Cardiac septum (tissue), 1 donor: ENCODE results near the gene IGHMBP2. TPM values are rescaled to one million over a fixed set of nuclear protein-coding genes. Genes with fewer than 3 reads are reported as not detected.
"Not testable (repeated sequence)": the region's sequence is repeated elsewhere in the genome, so short reads cannot be mapped to it uniquely, and the experiment has no call there.

Experiments used
- DNase-seq: peaks from one replicate; pipeline ENCODE4 v3.0.0-alpha.2; 2020; ENCODE audit warnings: low spot score
- intact Hi-C: fragments of 100-400 bp; cut with DNase I; formaldehyde crosslinking; loops from one replicate; pipeline ENCODE4 v1.14.0; 2022
- total RNA-seq: library from RNA; stranded (reverse); fragmentation: NEBNext Ultra II Directional; extraction: Animal tissue kit (Norgen Biotek cat#: 25700); gene quantifications from one replicate; pipeline ENCODE4 v1.2.1, GENCODE V29; 2021
- donor health status: DM: no; HTN: no; CAD: no.

The IGHMBP2 gene
- total RNA-seq, 1 donor from 2014 or later = 12.3 TPM

DNA sequence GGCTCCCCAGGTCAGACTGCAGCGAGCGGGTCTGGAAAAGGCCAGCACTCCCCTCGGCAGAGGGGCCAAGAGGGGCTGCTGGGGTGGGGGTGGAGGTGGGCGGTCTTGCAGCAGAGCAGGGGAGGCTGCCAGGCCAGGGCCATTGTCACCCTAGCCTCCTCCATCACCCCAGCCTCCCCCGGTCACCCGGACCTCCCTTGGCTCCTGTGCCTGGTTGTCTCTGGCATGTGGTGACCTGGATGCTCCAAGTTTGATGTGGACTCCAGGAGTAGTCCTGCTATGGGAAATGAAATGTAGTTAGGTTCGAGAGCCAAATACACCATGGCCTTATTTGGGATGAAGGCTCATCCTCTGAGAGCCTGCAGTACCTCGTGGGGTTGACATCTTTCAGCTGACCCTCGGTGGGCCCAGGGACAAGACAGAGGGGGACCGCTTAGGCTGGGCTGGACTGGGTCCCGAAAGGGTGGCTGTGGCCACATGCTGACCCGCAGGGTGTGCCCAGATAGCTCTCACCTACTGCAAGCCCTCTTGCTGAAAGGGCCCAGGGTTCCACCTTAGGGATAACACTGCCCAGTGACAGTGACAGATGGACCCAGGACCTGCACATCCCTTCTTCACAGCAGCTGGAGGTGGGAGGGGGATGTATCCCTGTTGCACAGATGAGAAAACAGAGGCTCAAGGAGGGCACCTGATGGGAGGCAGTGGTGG, 53.0 kb downstream of the IGHMBP2 start:
- intact Hi-C loops = no loop called here
- no peak for DNase-seq

GRCh38 chr11:68958211-68958610, 54.5 kb downstream of the IGHMBP2 start:
- DNase-seq = no peak
- intact Hi-C loops = no loop called here

GRCh38 chr11:68959465-68960293, 56.0 kb downstream of the IGHMBP2 start:
- DNase-seq = no peak
- intact Hi-C loops = no loop called here

- intact Hi-C loops = no loop called here
- no peak for DNase-seq
Observed at GRCh38 chr11:68960294-68961071, 56.8 kb downstream of the IGHMBP2 start.

GRCh38 chr11:68961245-68961644, 57.6 kb downstream of the IGHMBP2 start:
- no peak for DNase-seq
- intact Hi-C loops = no loop called here

DNA sequence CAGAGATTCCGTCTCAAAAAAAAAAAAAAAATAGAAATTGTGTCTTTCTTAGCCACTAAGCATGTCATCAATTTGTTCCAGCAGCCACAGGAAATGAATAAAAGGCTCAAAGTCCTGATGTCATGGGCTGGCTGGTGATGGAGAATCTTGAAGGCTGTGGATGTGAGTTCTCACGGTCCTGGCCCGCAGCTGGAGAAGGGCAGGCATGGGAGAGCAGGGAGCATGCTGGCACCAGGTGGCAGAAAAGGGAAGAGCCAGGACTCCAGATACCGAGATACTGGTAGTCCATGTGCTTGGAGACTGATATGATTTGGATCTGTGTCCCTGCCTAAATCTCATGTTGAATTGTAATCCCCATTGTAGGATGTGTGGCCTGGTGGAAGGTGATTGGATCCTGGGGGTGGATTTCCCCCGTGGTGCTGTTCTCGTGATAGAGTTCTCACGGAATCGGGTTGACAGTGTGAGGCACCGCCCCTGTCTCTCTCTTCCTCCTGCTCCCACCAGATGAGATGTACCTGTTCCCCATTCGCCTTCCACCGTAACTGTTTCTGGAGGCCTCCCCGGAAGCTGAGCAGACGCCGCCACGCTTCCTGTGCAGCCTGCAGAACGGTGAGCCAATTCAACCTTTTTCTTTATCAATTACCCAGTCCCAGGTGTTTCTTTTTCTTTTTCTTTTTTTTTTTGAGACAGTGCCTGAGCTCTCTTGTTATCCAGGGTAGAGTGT, 59.0 kb downstream of the IGHMBP2 start:
- peak; percentile 69 for DNase-seq
- intact Hi-C loops = no loop called here

GRCh38 chr11:68963779-68964178, 60.1 kb downstream of the IGHMBP2 start:
- DNase-seq = peak; percentile 73
- intact Hi-C loops = no loop called here

DNA sequence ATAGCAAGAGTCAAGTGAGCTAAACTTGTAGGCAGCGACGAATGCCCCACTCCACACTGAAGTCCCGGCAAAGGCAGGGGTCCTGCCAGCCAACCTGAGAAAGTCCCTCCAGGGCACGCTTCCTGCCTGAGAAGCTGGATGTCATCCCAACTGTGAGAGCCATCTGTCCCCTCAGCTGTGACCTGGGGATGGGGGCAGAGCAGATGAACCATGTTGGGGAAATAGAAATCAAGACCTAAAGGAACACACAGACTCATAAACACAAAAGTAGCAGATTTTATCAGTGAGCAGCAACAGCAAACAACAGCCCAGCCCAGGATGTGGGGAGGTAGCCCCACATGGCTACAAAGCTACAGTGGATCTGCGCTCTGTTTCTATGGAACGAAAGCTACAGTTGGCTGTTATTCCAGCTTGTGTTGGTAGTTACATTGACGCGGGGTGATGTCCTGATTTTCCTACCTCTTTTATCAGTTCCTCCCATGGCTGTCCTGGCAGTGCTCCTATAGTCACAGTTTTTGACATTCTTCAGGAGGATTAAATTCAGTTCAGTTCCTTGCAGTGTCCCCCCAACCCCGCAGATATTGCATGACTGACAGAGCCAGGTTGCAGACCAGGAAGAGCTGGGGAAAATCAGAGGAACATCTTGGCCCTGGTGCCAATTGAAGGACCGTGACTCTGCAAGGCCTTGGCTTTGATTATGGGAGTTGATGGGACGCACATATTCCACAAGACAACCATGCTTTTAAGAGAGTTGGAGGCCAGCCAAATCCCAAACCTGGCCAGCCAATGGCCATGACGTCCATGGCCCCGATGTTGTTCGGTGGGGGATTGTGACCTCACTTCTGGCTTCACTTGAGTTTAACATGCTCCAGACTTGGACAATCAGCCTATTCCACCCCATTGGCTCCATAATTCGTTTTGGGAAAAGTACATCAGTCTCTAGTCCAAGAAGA, 62.5 kb downstream of the IGHMBP2 start:
- DNase-seq = peak; percentile 63

GRCh38 chr11:68966894-68967780, 63.4 kb downstream of the IGHMBP2 start:
- DNase-seq = peak; percentile 67
- intact Hi-C loops = no loop called here

More for the DNA sequence above, 62.5 kb downstream of the IGHMBP2 start:
- intact Hi-C loops = no loop called here

DNA sequence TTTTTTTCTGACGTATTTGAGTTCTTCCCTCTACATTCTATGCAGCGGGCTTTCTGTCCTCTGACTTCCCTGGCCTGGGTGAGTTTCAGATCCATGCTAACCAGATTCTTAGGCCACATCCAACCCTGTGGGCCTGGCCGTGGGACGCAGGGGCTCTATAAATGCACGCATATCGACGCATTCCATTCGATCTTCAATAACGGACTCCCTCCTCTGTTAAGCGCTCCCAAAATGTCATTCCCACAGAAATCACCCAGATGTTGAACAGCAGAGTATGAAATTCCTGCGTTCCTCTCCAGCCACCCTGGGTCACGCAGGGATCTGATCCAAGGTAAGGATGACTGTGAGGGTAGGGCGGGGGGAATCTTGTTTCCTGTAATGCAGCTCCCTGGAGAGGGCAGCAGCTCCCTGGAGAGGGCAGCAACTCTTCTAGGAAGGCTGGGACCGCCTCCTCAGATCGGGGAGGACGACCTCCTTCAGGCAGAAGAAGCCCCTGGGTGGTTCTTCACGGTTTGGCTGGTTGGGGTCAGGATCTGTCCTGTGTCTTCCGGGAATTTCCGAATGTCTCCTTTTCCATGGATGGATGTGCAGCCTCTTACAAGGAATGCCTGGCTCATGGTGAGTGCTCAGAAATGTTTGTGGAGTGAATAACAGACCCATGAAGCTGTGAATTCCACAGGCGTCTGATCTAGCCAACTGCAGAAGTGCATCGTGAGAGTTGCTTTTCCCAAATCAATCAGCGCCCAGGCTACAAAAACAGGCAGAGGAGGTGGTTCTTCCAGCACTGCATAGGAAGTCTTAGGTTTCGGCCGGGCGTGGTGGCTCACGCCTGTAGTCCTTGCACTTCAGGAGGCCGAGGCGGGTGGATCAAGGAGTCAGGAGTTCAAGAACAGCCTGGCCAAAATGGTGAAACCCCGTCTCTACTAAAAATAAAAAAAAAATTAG, 64.9 kb downstream of the IGHMBP2 start:
- DNase-seq = peak; percentile 53
- intact Hi-C loops = no loop called here

GRCh38 chr11:68969386-68969785, 65.7 kb downstream of the IGHMBP2 start:
- intact Hi-C loops = no loop called here
- DNase-seq = peak; percentile 49

DNA sequence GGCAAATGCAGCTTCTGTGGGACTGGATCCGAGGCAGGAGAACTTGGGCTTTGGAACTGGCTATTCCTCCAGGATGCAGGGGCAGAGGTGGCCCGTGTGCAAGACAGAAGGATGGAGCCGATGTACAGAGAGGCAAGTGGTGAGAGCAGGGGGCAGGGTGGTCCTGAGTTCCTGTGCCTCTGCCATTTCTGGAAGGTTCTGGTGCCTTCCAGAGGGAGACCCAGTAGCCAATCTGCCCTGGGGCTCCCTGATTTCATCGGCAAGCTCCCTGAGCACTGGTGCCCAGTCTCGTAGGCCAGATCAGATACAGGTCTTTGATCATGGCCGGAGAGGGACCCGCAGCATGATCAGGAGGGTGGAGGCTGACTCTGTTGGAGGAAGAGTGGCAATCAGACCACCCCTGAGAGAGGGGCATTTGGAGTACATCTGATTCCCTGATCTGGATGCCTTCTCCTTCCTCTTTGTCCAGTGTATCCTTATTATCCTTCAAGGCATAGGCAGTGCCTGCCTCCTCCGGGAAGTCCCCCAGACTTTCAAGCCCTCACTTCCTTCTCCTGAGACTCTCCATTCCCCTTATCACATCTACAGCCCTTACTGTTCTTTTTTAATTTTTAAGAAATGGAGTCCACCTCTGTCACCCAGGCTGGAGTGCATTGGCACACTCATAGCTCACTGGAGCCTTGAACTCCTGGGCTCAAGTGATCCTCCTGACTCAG, 67.4 kb downstream of the IGHMBP2 start:
- intact Hi-C loops = no loop called here
- DNase-seq = peak; percentile 31

- intact Hi-C loops = no loop called here
- no peak for DNase-seq
Observed at GRCh38 chr11:68973219-68973618, 69.5 kb downstream of the IGHMBP2 start.

DNA sequence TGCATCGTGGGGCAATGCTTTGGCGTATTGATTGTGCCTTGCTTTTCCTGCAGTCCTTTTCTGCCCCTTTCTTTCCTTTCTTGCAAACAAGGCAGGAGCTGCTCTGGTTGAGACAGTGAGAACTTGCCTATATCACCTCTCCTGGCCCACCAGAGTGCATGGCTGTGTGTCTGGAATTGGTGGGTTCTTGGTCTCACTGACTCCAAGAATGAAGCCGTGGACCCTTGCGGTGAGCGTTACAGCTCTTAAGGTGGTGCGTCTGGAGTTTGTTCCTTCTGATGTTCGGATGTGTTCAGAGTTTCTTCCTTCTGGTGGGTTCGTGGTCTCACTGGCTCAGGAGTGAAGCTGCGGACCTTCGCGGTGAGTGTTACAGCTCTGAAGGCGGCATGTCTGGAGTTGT, 70.0 kb downstream of the IGHMBP2 start:
- intact Hi-C loops, DNase-seq: not testable (repeated sequence)

- intact Hi-C loops = no loop called here
- no peak for DNase-seq
Observed at GRCh38 chr11:68974421-68975194, 70.9 kb downstream of the IGHMBP2 start.
